HCT116 (cell line): ENCODE results near the gene RAB30. TPM values are rescaled to one million over a fixed set of nuclear protein-coding genes. Genes with fewer than 3 reads are reported as not detected.

Experiments
- ATAC-seq: fragments of 200-7000 bp; cut with Tn5 transposase; 2 replicates; pipeline ENCODE4 v1.9.1; 2020; ENCODE audit warnings: mild to moderate bottlenecking, moderate library complexity
- BruUV-seq: library from RNA; stranded (reverse); fragments of 400-500 nt; replicated peaks from 2 replicates; lab custom pipeline; 2021; lab: Mats Ljungman, UMichigan
- CTCF ChIA-PET: fragments of 300-600 bp; sonication (Branson Sonifier 250); formaldehyde crosslinking; loops from one replicate; lab custom pipeline; 2021; ENCODE audit warnings: antibody characterized with exemption; lab: Charles Lee
- POLR2A ChIA-PET: fragments of 300-600, 350-600 bp; sonication (Branson Sonifier 250); formaldehyde crosslinking; loops from one replicate; lab custom pipeline; 2021; ENCODE audit warnings: antibody characterized with exemption; lab: Charles Lee
- RAD21 ChIA-PET, 2 experiments: fragments of 300-600 bp; sonication (Branson Sonifier 250); formaldehyde crosslinking; loops; one replicate each; lab custom pipeline; 2023; ENCODE audit warnings: low total read pairs in 2 of 2; ENCODE audit not compliant: uncharacterized antibody in 2 of 2, unreplicated experiment in 2 of 2, low non-redundant PET in 1 of 2; lab: Charles Lee
- DNase-seq: peaks from one replicate; pipeline ENCODE4 v3.0.0-alpha.2; 2010; ENCODE audit warnings: low read depth, low spot score
- H2AFZ ChIP-seq: fragments of 200-600 bp; shearing (Covaris generic), sonication (generic); 2 replicates; pipeline ENCODE4 v1.6.1; 2017; ENCODE audit warnings: low read depth, mixed run types, mixed read lengths, antibody characterized with exemption, low read length; ENCODE audit not compliant: poor library complexity, severe bottlenecking
- H3K27ac ChIP-seq: 2 replicates; pipeline ENCODE4 v1.5.1; 2012; ENCODE audit warnings: low read depth, low read length
- H3K27me3 ChIP-seq: fragments of 200-600 bp; sonication (generic); 2 replicates; pipeline ENCODE4 v1.6.1; 2016; ENCODE audit warnings: mixed run types, low read length, mixed read lengths; ENCODE audit not compliant: insufficient read depth
- H3K36me3 ChIP-seq, 2 experiments: fragments of 200-500 bp in 1 of 2; fragments of 200-600 bp in 1 of 2; sonication (Bioruptor generic) in 1 of 2; sonication (generic) in 1 of 2; 2 replicates each; pipeline versions ENCODE4 v1.5.1 to v1.6.1; 2014 to 2016; ENCODE audit warnings: low read length in 2 of 2, inconsistent platforms in 1 of 2, mixed read lengths in 1 of 2, mixed run types in 1 of 2; ENCODE audit not compliant: insufficient read depth in 2 of 2, control insufficient read depth in 1 of 2
- H3K4me1 ChIP-seq, 2 experiments: fragments of 200-600 bp in 1 of 2; sonication (generic) in 1 of 2; 2 replicates each; pipeline versions ENCODE4 v1.5.1 to v1.6.1; 2012 to 2017; ENCODE audit warnings: low read length in 2 of 2, inconsistent platforms in 1 of 2, mild to moderate bottlenecking in 1 of 2, mixed read lengths in 1 of 2, mixed run types in 1 of 2, moderate library complexity in 1 of 2; ENCODE audit not compliant: insufficient read depth in 2 of 2, control insufficient read depth in 1 of 2
- H3K4me2 ChIP-seq: fragments of 200-600 bp; sonication (generic); 2 replicates; pipeline ENCODE4 v1.6.1; 2017; ENCODE audit warnings: mixed run types, low read length, mixed read lengths
- H3K4me3 ChIP-seq, 2 experiments: fragments of 200-600 bp in 1 of 2; sonication (generic) in 1 of 2; replicated peaks in 1 of 2; 2 replicates each; pipeline ENCODE4 v1.5.1; 2011 to 2016; ENCODE audit warnings: low read length in 2 of 2, control low read depth in 1 of 2, low read depth in 1 of 2, mild to moderate bottlenecking in 1 of 2, mixed read lengths in 1 of 2, mixed run types in 1 of 2
- H3K79me2 ChIP-seq: fragments of 200-600 bp; sonication (generic); 2 replicates; pipeline ENCODE4 v1.6.1; 2017; ENCODE audit warnings: mild to moderate bottlenecking, mixed run types, low read length, moderate library complexity, mixed read lengths; ENCODE audit not compliant: insufficient read depth
- H3K9ac ChIP-seq: fragments of 200-600 bp; sonication (generic); 2 replicates; pipeline ENCODE4 v1.6.1; 2016; ENCODE audit warnings: low read length, mixed read lengths
- H3K9me2 ChIP-seq: fragments of 200-600 bp; sonication (generic), shearing (Covaris generic); 2 replicates; pipeline ENCODE4 v1.6.1; 2017; ENCODE audit warnings: mixed run types, mild to moderate bottlenecking, moderate library complexity; ENCODE audit not compliant: insufficient read depth
- H3K9me3 ChIP-seq, 2 experiments: fragments of 200-500 bp in 1 of 2; fragments of 200-600 bp in 1 of 2; sonication (Bioruptor generic) in 1 of 2; sonication (generic) in 1 of 2; 2 replicates each; pipeline ENCODE4 v1.6.1; 2014 to 2017; ENCODE audit warnings: low read length in 2 of 2, mixed read lengths in 2 of 2, inconsistent platforms in 1 of 2, low read depth in 1 of 2, mild to moderate bottlenecking in 1 of 2, mixed run types in 1 of 2, moderate library complexity in 1 of 2; ENCODE audit not compliant: control insufficient read depth in 1 of 2, insufficient read depth in 1 of 2
- H4K20me1 ChIP-seq: fragments of 200-600 bp; sonication (generic), shearing (Covaris generic); 2 replicates; pipeline ENCODE4 v1.6.1; 2017; ENCODE audit warnings: mixed run types, mild to moderate bottlenecking, moderate library complexity; ENCODE audit not compliant: insufficient read depth
- CEBPB ChIP-seq: IDR thresholded peaks from 2 replicates; pipeline ENCODE4 v1.6.1; 2012; ENCODE audit warnings: low read depth
- EGR1 ChIP-seq: IDR thresholded peaks from 2 replicates; pipeline ENCODE4 v1.6.1; 2012; ENCODE audit warnings: low read depth
- ELF1 ChIP-seq: IDR thresholded peaks from 2 replicates; pipeline ENCODE4 v1.6.1; 2012; ENCODE audit warnings: low read depth, borderline replicate concordance
- EZH2 ChIP-seq: fragments of 200-600 bp; sonication (generic); IDR thresholded peaks from 2 replicates; pipeline ENCODE4 v1.6.1; 2017; ENCODE audit warnings: antibody characterized with exemption, mixed run types
- JUND ChIP-seq: IDR thresholded peaks from 2 replicates; pipeline ENCODE4 v1.6.1; 2012
- POLR2A ChIP-seq: IDR thresholded peaks from 2 replicates; pipeline ENCODE4 v1.7.0; 2011; ENCODE audit warnings: borderline replicate concordance; ENCODE audit not compliant: insufficient read depth, insufficient read length; ENCODE audit errors: extremely low read depth
- POLR2AphosphoS5 ChIP-seq: IDR thresholded peaks from 2 replicates; pipeline ENCODE4 v1.6.1; 2011; ENCODE audit warnings: mild to moderate bottlenecking, low read depth, low read length, moderate library complexity
- SIN3A ChIP-seq: IDR thresholded peaks from 2 replicates; pipeline ENCODE4 v1.6.1; 2012; ENCODE audit warnings: low read depth
- SP1 ChIP-seq: IDR thresholded peaks from 2 replicates; pipeline ENCODE4 v1.6.1; 2012; ENCODE audit warnings: low read depth
- TCF7L2 ChIP-seq: IDR thresholded peaks from 2 replicates; pipeline ENCODE4 v1.7.0; 2011; ENCODE audit warnings: borderline replicate concordance, inconsistent platforms; ENCODE audit not compliant: insufficient read depth, insufficient read length; ENCODE audit errors: extremely low read depth
- YY1 ChIP-seq: IDR thresholded peaks from 2 replicates; pipeline ENCODE4 v1.6.1; 2011; ENCODE audit warnings: low read length, low read depth, moderate library complexity, mild to moderate bottlenecking; ENCODE audit not compliant: insufficient replicate concordance; ENCODE audit errors: extremely low read depth
- ZFX ChIP-seq: fragments of 450-650 bp; IDR thresholded peaks from 2 replicates; pipeline ENCODE4 v1.6.1; 2017
- ZNF274 ChIP-seq: fragments of 200-500 bp; sonication (Bioruptor generic); IDR thresholded peaks from 2 replicates; pipeline ENCODE4 v1.6.1; 2014; ENCODE audit warnings: mild to moderate bottlenecking, low read depth, low read length, inconsistent platforms
- intact Hi-C: fragments of 100-400 bp; cut with micrococcal nuclease; formaldehyde crosslinking; loops from 2 replicates; pipeline ENCODE4 v1.10.0; 2022
- total RNA-seq: library from RNA; stranded (reverse); gene quantifications from one replicate; pipeline ENCODE4 v1.2.1, GENCODE V29; 2021; ENCODE audit not compliant: unreplicated experiment
- TF ChIP-seq, protein P1 (sequence below): IDR thresholded peaks from 2 replicates; pipeline ENCODE4 v1.6.1; 2012

Gene RAB30
- total RNA-seq, 1 experiment from 2014 or later, result 5.7 TPM

DNA sequence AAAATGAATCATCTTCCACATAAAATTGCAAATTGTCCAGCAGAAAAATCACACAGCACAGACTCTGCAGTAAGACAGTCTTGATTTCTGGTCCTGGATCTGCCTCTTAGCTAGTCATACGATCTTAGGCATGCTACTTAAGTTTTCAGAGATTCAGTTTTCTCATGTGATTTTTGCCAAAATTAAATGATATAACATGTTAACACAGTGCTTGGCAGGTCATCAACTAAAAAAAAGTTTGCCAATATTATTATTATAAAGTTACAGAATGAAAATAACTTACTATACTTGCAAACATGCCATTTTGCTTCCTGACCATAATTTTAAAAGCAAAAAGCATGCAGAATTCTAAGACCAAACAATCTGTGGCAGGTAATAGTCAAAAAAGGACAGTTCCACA lies 15.1 kb downstream of the RAB30 start:
- POLR2A ChIA-PET, result interaction anchor here (1.2 kb wide), 1 partner anchor 15 kb away, joined by 4 read pairs; the partner anchor contains the start of gene RAB30
- DNase-seq, result no peak

DNA sequence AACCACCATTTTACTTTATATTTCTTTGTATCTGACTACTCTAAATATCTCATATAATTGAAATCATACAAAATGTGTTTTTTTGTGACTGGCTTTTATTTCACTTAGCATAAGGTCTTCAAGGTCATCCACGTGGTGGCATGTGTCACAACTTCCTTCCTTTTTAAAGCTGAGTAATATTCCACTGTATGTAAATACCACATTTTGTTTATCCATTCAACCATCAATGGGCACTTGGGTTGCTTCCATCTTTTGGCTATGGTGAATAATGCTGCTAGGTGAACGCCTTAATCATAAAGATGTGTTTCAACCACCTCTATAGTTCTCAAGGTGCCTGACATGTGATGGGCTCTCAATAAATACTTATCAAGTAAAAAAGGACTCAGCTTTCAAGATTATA lies 15.5 kb downstream of the RAB30 start:
- DNase-seq (no peak), ATAC-seq (no peak)
- Histone ChIP-seq H3K79me2 (no peaks in the 10 kb centered on the region), H4K20me1 (no peaks in the 10 kb centered on the region), H3K36me3 (no peaks in the 10 kb centered on the region), H3K9ac (no peak overlapping the region), H3K4me1 (peaks cover 5 to 10% of the 10 kb centered on the region in 2 experiments), H3K9me3 (no peaks in the 10 kb centered on the region), H3K9me2 (no peaks in the 10 kb centered on the region), H3K27me3 (no peaks in the 10 kb centered on the region), H3K4me3 (no peak overlapping the region)
- ChIA-PET RAD21 (no interaction called here), CTCF (no interaction called here)
- TF ChIP-seq POLR2AphosphoS5, result no peak
- no peak for TF ChIP-seq EZH2
- no peak for TF ChIP-seq EGR1
- no peak for TF ChIP-seq SIN3A
- TF ChIP-seq, all 23 proteins: peak for 0
- no TSS peak for BruUV-seq
- intact Hi-C loops, result no loop called here
- Histone ChIP-seq H2AFZ (no peak overlapping the region), H3K27ac (no peak overlapping the region), H3K4me2 (no peak overlapping the region)
- POLR2A ChIA-PET, result no interaction called here

More for the DNA sequence above, 15.1 kb downstream of the RAB30 start:
- Histone ChIP-seq H3K79me2 (no peaks in the 10 kb centered on the region), H3K4me2 (no peak overlapping the region), H4K20me1 (no peaks in the 10 kb centered on the region), H2AFZ (no peak overlapping the region), H3K9me2 (no peaks in the 10 kb centered on the region), H3K27me3 (no peaks in the 10 kb centered on the region), H3K36me3 (no peaks in the 10 kb centered on the region), H3K4me3 (no peak overlapping the region), H3K9me3 (no peaks in the 10 kb centered on the region), H3K9ac (no peak overlapping the region), H3K4me1 (peaks cover 5 to 10% of the 10 kb centered on the region in 2 experiments), H3K27ac (no peak overlapping the region)
- ChIA-PET CTCF (interaction anchor here (1.0 kb wide), 1 partner anchor 155 kb away, joined by 3 read pairs; the partner anchor contains the start of gene DDIAS), RAD21 (no interaction called here)
- no peak for ATAC-seq
- BruUV-seq, result no TSS peak
- intact Hi-C loops, result no loop called here
- TF ChIP-seq TCF7L2, result no peak
- no peak for TF ChIP-seq JUND
- TF ChIP-seq ZFX, result no peak
- TF ChIP-seq POLR2A, result no peak
- TF ChIP-seq SIN3A, result no peak
- TF ChIP-seq CEBPB, result no peak
- no peak for TF ChIP-seq ELF1
- TF ChIP-seq, protein P1, sequence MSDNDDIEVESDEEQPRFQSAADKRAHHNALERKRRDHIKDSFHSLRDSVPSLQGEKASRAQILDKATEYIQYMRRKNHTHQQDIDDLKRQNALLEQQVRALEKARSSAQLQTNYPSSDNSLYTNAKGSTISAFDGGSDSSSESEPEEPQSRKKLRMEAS, result no peak
- TF ChIP-seq SP1, result no peak
- no peak for TF ChIP-seq YY1
- TF ChIP-seq ZNF274, result no peak
